Endometrium (tissue), 2 donors: Measurements from ENCODE around the gene GLCE.

Experiments used
- FAIRE-seq: peaks from 2 replicates; lab custom pipeline; 2012; peaks lifted over from hg19 to GRCh38; lab: Jason Lieb, UNC
- donor health status: control.
- donor health status: control.

The GLCE gene

GRCh38 chr15:69320977-69321554, 160.6 kb downstream of the GLCE start:
- no peak for FAIRE-seq
